ENCODE results near the gene CNTD1.

The CNTD1 gene

GRCh38 chr17:42841975-42842685, 43.5 kb downstream of the CNTD1 start:
- Histone ChIP-seq H3K79me1 (ENCODE audit: low read length) (no peaks in the 10 kb centered on the region), H2AK5ac (ENCODE audit: low read length) (no peak overlapping the region), H3K9ac (ENCODE audit: low read length) (no peak overlapping the region), H2BK12ac (ENCODE audit: low read length) (no peak overlapping the region), H3K4ac (ENCODE audit: low read depth, low read length) (no peak overlapping the region), H2AFZ (ENCODE audit: insufficient read depth, low read length, poor library complexity) (no peak overlapping the region), H3K18ac (ENCODE audit: low read length) (no peak overlapping the region), H4K12ac (ENCODE audit: low read depth, low read length) (no peak overlapping the region), H2BK120ac (ENCODE audit: insufficient read depth, low read length, poor library complexity) (no peak overlapping the region), H2BK5ac (ENCODE audit: low read depth, low read length, poor library complexity) (no peak overlapping the region), H3K14ac (ENCODE audit: low read length) (no peak overlapping the region), H3K4me1 (ENCODE audit: control insufficient read depth in 1 of 2, insufficient read depth in 2 of 2, low read length in 2 of 2) (no peaks in the 10 kb centered on the region), H4K8ac (ENCODE audit: low read depth, low read length) (no peak overlapping the region), H3K4me3 (ENCODE audit: low read depth, low read length) (no peak overlapping the region), H3K27me3 (ENCODE audit: insufficient read depth, low read length) (no peaks in the 10 kb centered on the region), H3K27ac (ENCODE audit: low read depth, low read length) (no peak overlapping the region), H3K79me2 (ENCODE audit: control insufficient read depth, insufficient read depth, low read length, poor library complexity) (no peaks in the 10 kb centered on the region), H3K36me3 (ENCODE audit: control insufficient read depth in 1 of 2, insufficient read depth in 2 of 2, low read length in 2 of 2) (peaks cover 51 to 70% of the 10 kb centered on the region in 2 experiments), H3K4me2 (ENCODE audit: low read length) (no peak overlapping the region), H3K23ac (ENCODE audit: low read length) (no peak overlapping the region), H3K9me3 (ENCODE audit: insufficient read depth, low read depth, low read length) (no peaks in the 10 kb centered on the region), H4K91ac (ENCODE audit: low read depth, low read length) (no peak overlapping the region)
- DNase-seq = no peak
- WGBS (ENCODE audit: extremely low coverage, insufficient coverage, insufficient read length) = no CpG with 5 or more reads among the region's 11 CpGs

DNA sequence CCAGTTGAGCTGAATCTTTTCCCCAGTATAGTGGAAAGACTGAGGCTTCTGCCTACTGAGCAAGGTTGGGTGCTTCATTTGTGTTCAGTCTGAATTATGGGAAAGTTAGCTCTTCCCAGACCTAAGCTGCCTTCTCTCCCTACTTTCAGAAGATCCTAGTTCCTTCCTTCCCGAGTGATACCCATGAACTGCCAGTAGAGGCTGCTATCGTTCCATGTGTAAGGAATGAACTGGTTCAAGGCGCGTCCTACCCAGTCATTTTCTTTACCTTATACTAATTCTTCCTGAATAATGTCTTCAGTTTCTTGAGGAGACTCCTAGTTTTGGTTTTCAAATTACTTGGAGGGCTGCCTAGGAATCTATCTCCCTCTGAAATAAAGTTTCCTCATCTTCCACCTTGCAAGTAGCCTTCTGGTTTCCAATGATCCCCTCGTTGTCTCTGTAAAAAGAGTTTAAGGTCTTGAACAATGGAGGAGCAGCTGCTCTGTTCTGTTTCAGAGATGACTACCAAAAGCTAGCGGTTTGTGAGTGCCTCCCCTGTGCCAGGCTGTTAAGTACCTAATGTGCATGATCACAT, 44.8 kb downstream of the CNTD1 start:
- Histone ChIP-seq H3K4me1 (ENCODE audit: control insufficient read depth in 1 of 2, insufficient read depth in 2 of 2, low read length in 2 of 2) (no peaks in the 10 kb centered on the region), H4K91ac (ENCODE audit: low read depth, low read length) (no peak overlapping the region), H2BK120ac (ENCODE audit: insufficient read depth, low read length, poor library complexity) (no peak overlapping the region), H3K4me3 (ENCODE audit: low read depth, low read length) (no peak overlapping the region), H3K79me1 (ENCODE audit: low read length) (no peaks in the 10 kb centered on the region), H2AK5ac (ENCODE audit: low read length) (no peak overlapping the region), H3K4ac (ENCODE audit: low read depth, low read length) (no peak overlapping the region), H3K23ac (ENCODE audit: low read length) (no peak overlapping the region), H3K36me3 (ENCODE audit: control insufficient read depth in 1 of 2, insufficient read depth in 2 of 2, low read length in 2 of 2) (peaks cover 42 to 57% of the 10 kb centered on the region in 2 experiments), H4K8ac (ENCODE audit: low read depth, low read length) (no peak overlapping the region), H3K79me2 (ENCODE audit: control insufficient read depth, insufficient read depth, low read length, poor library complexity) (no peaks in the 10 kb centered on the region), H3K9me3 (ENCODE audit: insufficient read depth, low read depth, low read length) (no peaks in the 10 kb centered on the region), H3K4me2 (ENCODE audit: low read length) (no peak overlapping the region), H2BK5ac (ENCODE audit: low read depth, low read length, poor library complexity) (no peak overlapping the region), H3K27ac (ENCODE audit: low read depth, low read length) (no peak overlapping the region), H3K9ac (ENCODE audit: low read length) (no peak overlapping the region), H2BK12ac (ENCODE audit: low read length) (no peak overlapping the region), H4K12ac (ENCODE audit: low read depth, low read length) (no peak overlapping the region), H3K27me3 (ENCODE audit: insufficient read depth, low read length) (no peaks in the 10 kb centered on the region), H3K14ac (ENCODE audit: low read length) (no peak overlapping the region), H2AFZ (ENCODE audit: insufficient read depth, low read length, poor library complexity) (no peak overlapping the region), H3K18ac (ENCODE audit: low read length) (no peak overlapping the region)
- no CpG with 5 or more reads among the region's 6 CpGs for WGBS (ENCODE audit: extremely low coverage, insufficient coverage, insufficient read length)
- peak; percentile 39 to 72 for DNase-seq

DNA sequence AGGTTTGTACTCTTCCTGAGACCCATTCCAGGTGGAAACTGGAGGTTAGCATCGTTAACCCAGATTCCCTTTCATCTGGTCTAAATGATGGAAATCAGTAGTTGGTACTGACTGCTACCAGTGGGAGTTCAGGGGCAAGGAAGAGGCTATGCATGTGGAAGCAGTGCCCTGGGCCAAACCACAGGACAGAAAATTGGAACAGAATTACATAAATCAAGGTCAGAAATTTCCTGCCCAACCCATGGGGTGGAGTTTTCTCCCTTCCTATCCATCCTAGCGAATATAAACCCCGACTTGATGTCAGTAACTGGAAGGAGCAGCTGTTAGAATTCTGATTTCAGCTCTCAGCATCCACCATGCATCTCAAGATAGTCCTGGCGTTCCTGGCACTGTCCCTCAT, 45.6 kb downstream of the CNTD1 start, which contains the start of gene AOC2:
Gene AOC2 (plus strand): TSS at position 310 of the 400 bp plus-strand sequence. CDS start 47 bp downstream, at position 357.
- H3K4me2 ChIP-seq (ENCODE audit: low read length) = no peak within 1 kb of the TSS
- H3K79me2 ChIP-seq (ENCODE audit: control insufficient read depth, insufficient read depth, low read length, poor library complexity) = no peaks in the 10 kb centered on the region
- H3K27ac ChIP-seq (ENCODE audit: low read depth, low read length) = no peak within 1 kb of the TSS
- H3K9ac ChIP-seq (ENCODE audit: low read length) = no peak within 1 kb of the TSS
- no peak for DNase-seq
- H4K91ac ChIP-seq (ENCODE audit: low read depth, low read length) = no peak within 1 kb of the TSS
- no peak within 1 kb of the TSS for H3K4ac ChIP-seq (ENCODE audit: low read depth, low read length)
- H4K12ac ChIP-seq (ENCODE audit: low read depth, low read length) = no peak within 1 kb of the TSS
- peaks cover 37 to 49% of the 10 kb centered on the region in 2 experiments for H3K36me3 ChIP-seq (ENCODE audit: control insufficient read depth in 1 of 2, insufficient read depth in 2 of 2, low read length in 2 of 2)
- no peak within 1 kb of the TSS for H3K4me3 ChIP-seq (ENCODE audit: low read depth, low read length)
- H4K8ac ChIP-seq (ENCODE audit: low read depth, low read length) = no peak within 1 kb of the TSS
- H2AK5ac ChIP-seq (ENCODE audit: low read length) = no peak within 1 kb of the TSS
- H2BK12ac ChIP-seq (ENCODE audit: low read length) = no peak within 1 kb of the TSS
- no peak within 1 kb of the TSS for H3K23ac ChIP-seq (ENCODE audit: low read length)
- no peaks in the 10 kb centered on the region for H3K4me1 ChIP-seq (ENCODE audit: control insufficient read depth in 1 of 2, insufficient read depth in 2 of 2, low read length in 2 of 2)
- no peak within 1 kb of the TSS for H2BK5ac ChIP-seq (ENCODE audit: low read depth, low read length, poor library complexity)
- no peaks in the 10 kb centered on the region for H3K27me3 ChIP-seq (ENCODE audit: insufficient read depth, low read length)
- no peak within 1 kb of the TSS for H2BK120ac ChIP-seq (ENCODE audit: insufficient read depth, low read length, poor library complexity)
- H3K18ac ChIP-seq (ENCODE audit: low read length) = no peak within 1 kb of the TSS
- no CpG with 5 or more reads among the region's 4 CpGs for WGBS (ENCODE audit: extremely low coverage, insufficient coverage, insufficient read length)
- H3K9me3 ChIP-seq (ENCODE audit: insufficient read depth, low read depth, low read length) = no peaks in the 10 kb centered on the region
- no peak within 1 kb of the TSS for H3K14ac ChIP-seq (ENCODE audit: low read length)
- H2AFZ ChIP-seq (ENCODE audit: insufficient read depth, low read length, poor library complexity) = no peak within 1 kb of the TSS
- no peaks in the 10 kb centered on the region for H3K79me1 ChIP-seq (ENCODE audit: low read length)

- no CpG with 5 or more reads among the region's 24 CpGs for WGBS (ENCODE audit: extremely low coverage, insufficient coverage, insufficient read length)
Measured at GRCh38 chr17:42844761-42845555, 46.3 kb downstream of the CNTD1 start.

More at GRCh38 chr17:42844761-42845555, 46.3 kb downstream of the CNTD1 start:
- Histone ChIP-seq H3K79me1 (ENCODE audit: low read length) (no peaks in the 10 kb centered on the region), H3K9ac (ENCODE audit: low read length) (no peak overlapping the region), H3K4me1 (ENCODE audit: control insufficient read depth in 1 of 2, insufficient read depth in 2 of 2, low read length in 2 of 2) (no peaks in the 10 kb centered on the region), H2BK5ac (ENCODE audit: low read depth, low read length, poor library complexity) (no peak overlapping the region), H4K12ac (ENCODE audit: low read depth, low read length) (no peak overlapping the region), H3K4me3 (ENCODE audit: low read depth, low read length) (no peak overlapping the region), H4K8ac (ENCODE audit: low read depth, low read length) (no peak overlapping the region), H3K4me2 (ENCODE audit: low read length) (no peak overlapping the region), H3K14ac (ENCODE audit: low read length) (no peak overlapping the region), H4K91ac (ENCODE audit: low read depth, low read length) (no peak overlapping the region), H3K23ac (ENCODE audit: low read length) (no peak overlapping the region), H3K36me3 (ENCODE audit: control insufficient read depth in 1 of 2, insufficient read depth in 2 of 2, low read length in 2 of 2) (peaks cover 37 to 45% of the 10 kb centered on the region in 2 experiments), H3K18ac (ENCODE audit: low read length) (no peak overlapping the region), H3K27ac (ENCODE audit: low read depth, low read length) (no peak overlapping the region), H2AFZ (ENCODE audit: insufficient read depth, low read length, poor library complexity) (no peak overlapping the region), H2AK5ac (ENCODE audit: low read length) (no peak overlapping the region), H2BK120ac (ENCODE audit: insufficient read depth, low read length, poor library complexity) (no peak overlapping the region), H2BK12ac (ENCODE audit: low read length) (no peak overlapping the region), H3K79me2 (ENCODE audit: control insufficient read depth, insufficient read depth, low read length, poor library complexity) (no peaks in the 10 kb centered on the region), H3K4ac (ENCODE audit: low read depth, low read length) (no peak overlapping the region), H3K9me3 (ENCODE audit: insufficient read depth, low read depth, low read length) (no peaks in the 10 kb centered on the region), H3K27me3 (ENCODE audit: insufficient read depth, low read length) (no peaks in the 10 kb centered on the region)
- no peak for DNase-seq

All from trophoblast cell (in vitro differentiated cells and primary cell).